HFF-Myc (cell line): ENCODE data around the gene FAM131A.

Source experiments
- DNase-seq: peaks from one replicate; pipeline ENCODE4 v3.0.0-alpha.2; 2011; ENCODE audit warnings: low read depth; ENCODE audit errors: extremely low read depth
- H3K4me3 ChIP-seq: replicated peaks from 2 replicates; pipeline ENCODE4 v1.5.1; 2011; ENCODE audit warnings: low read depth, mild to moderate bottlenecking, control low read depth, low read length
- TF ChIP-seq, protein P1 (sequence below): IDR thresholded peaks from 2 replicates; pipeline ENCODE4 v1.5.1; 2012; ENCODE audit warnings: mild to moderate bottlenecking, low read depth, low read length, control low read depth; ENCODE audit errors: missing control alignments

Gene FAM131A

DNA sequence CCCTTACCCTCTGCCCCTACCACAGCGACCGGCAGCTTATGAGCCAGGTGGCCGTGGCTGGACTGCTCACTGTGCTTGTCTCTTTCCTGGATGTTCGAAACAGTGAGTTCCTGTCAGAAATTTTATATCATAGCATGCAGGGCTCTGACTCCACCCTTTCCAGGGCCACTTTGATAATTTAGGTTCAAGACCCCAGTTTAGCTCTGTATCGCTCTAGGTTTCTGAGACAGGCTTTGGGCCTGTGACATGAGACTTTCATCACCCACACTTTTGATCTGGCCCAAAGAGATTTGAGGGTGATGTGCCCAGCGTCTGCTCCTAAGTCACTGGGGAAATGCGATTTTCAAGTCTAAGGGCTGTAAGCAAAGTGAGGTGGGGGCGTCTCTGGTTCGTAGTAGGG lies 29.5 kb upstream of the FAM131A start:
- H3K4me3 ChIP-seq = no peak overlapping the region
- TF ChIP-seq, protein P1, sequence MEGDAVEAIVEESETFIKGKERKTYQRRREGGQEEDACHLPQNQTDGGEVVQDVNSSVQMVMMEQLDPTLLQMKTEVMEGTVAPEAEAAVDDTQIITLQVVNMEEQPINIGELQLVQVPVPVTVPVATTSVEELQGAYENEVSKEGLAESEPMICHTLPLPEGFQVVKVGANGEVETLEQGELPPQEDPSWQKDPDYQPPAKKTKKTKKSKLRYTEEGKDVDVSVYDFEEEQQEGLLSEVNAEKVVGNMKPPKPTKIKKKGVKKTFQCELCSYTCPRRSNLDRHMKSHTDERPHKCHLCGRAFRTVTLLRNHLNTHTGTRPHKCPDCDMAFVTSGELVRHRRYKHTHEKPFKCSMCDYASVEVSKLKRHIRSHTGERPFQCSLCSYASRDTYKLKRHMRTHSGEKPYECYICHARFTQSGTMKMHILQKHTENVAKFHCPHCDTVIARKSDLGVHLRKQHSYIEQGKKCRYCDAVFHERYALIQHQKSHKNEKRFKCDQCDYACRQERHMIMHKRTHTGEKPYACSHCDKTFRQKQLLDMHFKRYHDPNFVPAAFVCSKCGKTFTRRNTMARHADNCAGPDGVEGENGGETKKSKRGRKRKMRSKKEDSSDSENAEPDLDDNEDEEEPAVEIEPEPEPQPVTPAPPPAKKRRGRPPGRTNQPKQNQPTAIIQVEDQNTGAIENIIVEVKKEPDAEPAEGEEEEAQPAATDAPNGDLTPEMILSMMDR = no peak
- no peak for DNase-seq

DNA sequence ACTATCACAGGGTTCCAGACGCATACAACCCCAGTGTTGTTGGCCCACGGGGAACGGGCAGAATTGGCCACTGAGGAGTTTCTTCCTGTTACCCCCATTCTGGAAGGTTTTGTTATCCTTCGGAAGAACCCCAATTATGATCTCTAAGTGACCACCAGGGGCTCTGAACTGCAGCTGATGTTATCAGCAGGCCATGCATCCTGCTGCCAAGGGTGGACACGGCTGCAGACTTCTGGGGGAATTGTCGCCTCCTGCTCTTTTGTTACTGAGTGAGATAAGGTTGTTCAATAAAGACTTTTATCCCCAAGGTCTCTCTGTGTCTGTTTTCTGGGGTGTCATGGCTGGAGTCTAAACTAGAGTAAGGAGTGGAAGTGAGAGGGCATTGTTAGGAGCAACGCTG lies 28.7 kb upstream of the FAM131A start:
- TF ChIP-seq, protein P1 = no peak
- DNase-seq = no peak
- H3K4me3 ChIP-seq = no peak overlapping the region

DNA sequence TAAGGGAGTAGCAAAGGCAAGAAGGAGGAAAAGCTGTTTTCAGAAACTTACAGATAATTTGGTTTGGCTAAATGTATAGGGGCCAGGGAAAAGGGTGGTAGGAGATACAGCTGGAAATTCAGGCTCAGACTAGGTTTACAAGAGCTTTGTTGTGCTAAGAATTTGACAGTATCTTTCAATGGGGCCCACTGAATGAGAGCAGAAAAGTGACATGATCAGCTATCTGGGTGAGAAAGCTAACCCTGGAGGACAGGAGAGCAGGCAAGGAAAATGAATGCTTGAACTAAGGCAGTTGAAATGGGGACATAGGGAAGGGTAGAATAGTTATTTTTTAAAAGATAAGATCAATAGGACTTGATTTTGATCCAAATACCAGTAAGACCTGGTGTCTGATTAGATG lies 25.8 kb upstream of the FAM131A start:
- DNase-seq = no peak
- TF ChIP-seq, protein P1 = no peak
- no peak overlapping the region for H3K4me3 ChIP-seq

DNA sequence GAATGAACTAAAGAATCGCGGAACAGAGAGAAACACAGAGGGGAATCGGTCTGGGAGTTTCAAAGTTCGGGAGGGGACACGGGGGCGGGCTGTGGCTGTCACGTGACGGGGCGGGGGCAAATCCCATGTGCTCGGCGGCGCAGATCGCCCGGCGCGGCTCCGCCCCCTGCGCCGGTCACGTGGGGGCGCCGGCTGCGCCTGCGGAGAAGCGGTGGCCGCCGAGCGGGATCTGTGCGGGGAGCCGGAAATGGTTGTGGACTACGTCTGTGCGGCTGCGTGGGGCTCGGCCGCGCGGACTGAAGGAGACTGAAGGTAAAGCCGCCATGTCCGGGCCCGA lies 23.1 kb upstream of the FAM131A start, which contains the start of gene EIF4G1:
EIF4G1 (plus strand) TSS at position 244 of the 337 bp plus-strand sequence. CDS start 1,191 bp downstream, outside the sequence.
- TF ChIP-seq, protein P1 = no peak
- DNase-seq = peak; percentile 56
- H3K4me3 ChIP-seq = peak within 1 kb of the TSS; percentile 95

GRCh38 chr3:184314700-184315542 lies 22.5 kb upstream of the FAM131A start:
- TF ChIP-seq, protein P1 = no peak
- H3K4me3 ChIP-seq = peak overlapping the region; percentile 95
- no peak for DNase-seq

DNA sequence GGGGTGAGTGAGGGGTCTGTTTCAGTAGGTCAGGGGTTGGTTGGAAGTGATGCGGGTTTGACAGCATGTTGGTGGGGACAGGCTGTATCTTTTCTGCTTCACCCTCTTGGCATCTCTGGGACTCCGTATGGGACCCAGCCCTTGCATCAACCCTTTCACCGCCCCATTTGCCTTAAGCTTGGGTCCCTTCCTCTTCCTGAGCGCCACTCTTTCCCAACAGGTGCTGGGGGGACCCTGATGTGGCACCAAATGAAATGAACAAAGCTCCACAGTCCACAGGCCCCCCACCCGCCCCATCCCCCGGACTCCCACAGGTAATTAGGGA lies 21.9 kb upstream of the FAM131A start:
- DNase-seq = no peak
- peak overlapping the region; percentile 95 for H3K4me3 ChIP-seq
- TF ChIP-seq, protein P1 = no peak
